A673 (cell line): ENCODE results near the gene CHAF1A. TPM values are rescaled to one million over a fixed set of nuclear protein-coding genes. Genes with fewer than 3 reads are reported as not detected.

Source experiments
- BruUV-seq: library from RNA; stranded (reverse); fragments of 400-500 nt; replicated peaks from 2 replicates; lab custom pipeline; 2021; lab: Mats Ljungman, UMichigan
- CTCF ChIA-PET: fragments of 300-600 bp; sonication (Branson Sonifier 250); formaldehyde crosslinking; loops from one replicate; lab custom pipeline; 2022; ENCODE audit warnings: antibody characterized with exemption; lab: Charles Lee
- POLR2A ChIA-PET: fragments of 300-600 bp; sonication (Branson Sonifier 250); formaldehyde crosslinking; loops from one replicate; lab custom pipeline; 2022; ENCODE audit warnings: antibody characterized with exemption; ENCODE audit not compliant: low non-redundant PET; lab: Charles Lee
- DNase-seq: peaks from one replicate; pipeline ENCODE4 v3.0.0-alpha.2; 2015; ENCODE audit warnings: low spot score
- H3K27ac ChIP-seq: fragments of 200-600 bp; sonication (generic); 2 replicates; pipeline ENCODE4 v1.5.1; 2016; ENCODE audit warnings: mixed run types, low read depth, mild to moderate bottlenecking, mixed read lengths, antibody characterized with exemption, low read length; ENCODE audit not compliant: poor library complexity, severe bottlenecking
- H3K27me3 ChIP-seq: fragments of 200-600 bp; sonication (generic); replicated peaks from 2 replicates; pipeline ENCODE4 v1.6.1; 2017; ENCODE audit warnings: mixed run types, low read depth, mild to moderate bottlenecking, mixed read lengths, antibody characterized with exemption, low read length; ENCODE audit not compliant: insufficient read depth, poor library complexity
- H3K36me3 ChIP-seq: fragments of 200-600 bp; sonication (generic); 2 replicates; pipeline ENCODE4 v1.6.1; 2016; ENCODE audit warnings: mixed run types, mild to moderate bottlenecking, mixed read lengths, antibody characterized with exemption, low read length; ENCODE audit not compliant: insufficient read depth, poor library complexity, severe bottlenecking
- H3K4me1 ChIP-seq: fragments of 200-600 bp; sonication (generic); 2 replicates; pipeline ENCODE4 v1.6.1; 2017; ENCODE audit warnings: mixed run types, mild to moderate bottlenecking, mixed read lengths, antibody characterized with exemption, low read length; ENCODE audit not compliant: insufficient read depth, poor library complexity, severe bottlenecking
- H3K4me3 ChIP-seq: fragments of 200-600 bp; sonication (generic); 2 replicates; pipeline ENCODE4 v1.5.1; 2016; ENCODE audit warnings: low read depth, mixed run types, mild to moderate bottlenecking, mixed read lengths, low read length; ENCODE audit not compliant: poor library complexity, severe bottlenecking
- H3K9me3 ChIP-seq: fragments of 200-600 bp; sonication (generic); 2 replicates; pipeline ENCODE4 v1.6.1; 2016; ENCODE audit warnings: mixed run types, low read depth, mild to moderate bottlenecking, mixed read lengths, antibody characterized with exemption, low read length; ENCODE audit not compliant: poor library complexity, severe bottlenecking
- intact Hi-C: fragments of 100-400 bp; cut with micrococcal nuclease; formaldehyde crosslinking; loops from one replicate; pipeline ENCODE4 v1.10.0; 2022; ENCODE audit not compliant: unreplicated experiment
- microRNA-seq: library from miRNA; unstranded; fragments of <30 nt; microRNA quantifications from one replicate; pipeline ENCODE4 v1.2.0, GENCODE V29; 2021
- total RNA-seq: library from RNA; stranded (reverse); gene quantifications from 2 replicates; pipeline ENCODE4 v1.2.3, GENCODE V29; 2021
- TF ChIP-seq, protein P1 (sequence below): fragments of 300-800, 200-600 bp; sonication (generic); conservative IDR thresholded peaks from 2 replicates; pipeline ENCODE4 v1.5.1; 2017; ENCODE audit warnings: low read depth, mild to moderate bottlenecking, antibody characterized with exemption, low read length, moderate library complexity, mixed read lengths

Gene CHAF1A
- total RNA-seq, 1 experiment from 2014 or later = 115 TPM

DNA sequence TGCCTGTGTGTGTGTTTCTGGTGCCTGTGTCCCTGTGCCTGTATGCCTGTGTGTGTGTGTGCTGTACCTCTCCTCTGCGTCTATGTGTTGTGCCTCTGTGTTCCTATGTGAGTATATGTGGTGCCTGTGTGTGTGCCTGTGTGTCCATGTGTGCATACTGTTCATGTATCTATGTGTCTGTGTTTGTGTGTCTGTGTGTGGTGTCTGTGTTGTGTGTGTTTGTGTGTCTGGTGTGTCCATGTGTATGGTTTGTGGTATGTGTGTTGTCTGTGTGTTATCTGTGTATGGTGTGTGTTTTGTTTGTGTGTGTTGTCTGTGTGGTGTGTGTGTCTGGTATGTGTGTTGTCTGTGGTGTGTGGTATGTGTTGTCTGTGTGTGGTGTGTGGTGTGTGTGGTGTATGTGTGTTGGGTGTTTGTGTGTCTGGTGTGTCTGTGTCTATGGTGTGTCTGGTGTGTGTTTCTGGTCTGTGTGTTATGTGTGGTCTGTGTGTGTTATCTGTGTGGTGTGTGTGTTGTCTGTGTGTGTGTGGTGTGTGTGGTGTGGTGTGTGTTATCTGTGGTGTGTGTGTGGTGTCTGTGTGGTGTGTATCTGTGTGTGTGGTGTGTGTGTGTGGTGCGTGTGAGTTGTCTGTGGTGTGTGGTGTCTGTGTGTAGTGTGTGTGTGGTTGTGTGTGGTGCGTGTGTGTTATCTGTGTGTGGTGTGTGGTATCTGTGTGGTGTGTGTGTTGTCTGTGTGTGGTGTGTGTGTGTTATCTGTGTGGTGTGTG lies 90.1 kb downstream of the CHAF1A start:
- Histone ChIP-seq H3K36me3 (peaks cover 33% of the 10 kb centered on the region), H3K27me3 (no peaks in the 10 kb centered on the region), H3K27ac (no peak overlapping the region), H3K4me1 (no peaks in the 10 kb centered on the region), H3K4me3 (no peak overlapping the region), H3K9me3 (no peaks in the 10 kb centered on the region)
- no TSS peak for BruUV-seq
- DNase-seq = no peak
- ChIA-PET POLR2A (no interaction called here), CTCF (no interaction called here)
- TF ChIP-seq, protein P1, sequence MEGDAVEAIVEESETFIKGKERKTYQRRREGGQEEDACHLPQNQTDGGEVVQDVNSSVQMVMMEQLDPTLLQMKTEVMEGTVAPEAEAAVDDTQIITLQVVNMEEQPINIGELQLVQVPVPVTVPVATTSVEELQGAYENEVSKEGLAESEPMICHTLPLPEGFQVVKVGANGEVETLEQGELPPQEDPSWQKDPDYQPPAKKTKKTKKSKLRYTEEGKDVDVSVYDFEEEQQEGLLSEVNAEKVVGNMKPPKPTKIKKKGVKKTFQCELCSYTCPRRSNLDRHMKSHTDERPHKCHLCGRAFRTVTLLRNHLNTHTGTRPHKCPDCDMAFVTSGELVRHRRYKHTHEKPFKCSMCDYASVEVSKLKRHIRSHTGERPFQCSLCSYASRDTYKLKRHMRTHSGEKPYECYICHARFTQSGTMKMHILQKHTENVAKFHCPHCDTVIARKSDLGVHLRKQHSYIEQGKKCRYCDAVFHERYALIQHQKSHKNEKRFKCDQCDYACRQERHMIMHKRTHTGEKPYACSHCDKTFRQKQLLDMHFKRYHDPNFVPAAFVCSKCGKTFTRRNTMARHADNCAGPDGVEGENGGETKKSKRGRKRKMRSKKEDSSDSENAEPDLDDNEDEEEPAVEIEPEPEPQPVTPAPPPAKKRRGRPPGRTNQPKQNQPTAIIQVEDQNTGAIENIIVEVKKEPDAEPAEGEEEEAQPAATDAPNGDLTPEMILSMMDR = no peak
- intact Hi-C loops = no loop called here

Small RNA genes within 50 kb of the gene (microRNA-seq; reads per million reads assigned to microRNA genes)
- gene MIR4746 = 86.3 reads per million, percentile 62 among the genes with 10 or more reads in this experiment

Other genes with a start within 250 kb of the CHAF1A start
- not detected in 2 replicates for gene CREB3L3, start 249.0 kb upstream of the CHAF1A start, total RNA-seq
- 36.3 and 39.3 TPM in 2 replicates for gene SIRT6, start 220.1 kb upstream of the CHAF1A start, total RNA-seq
- 10.9 and 12.2 TPM in 2 replicates for gene ANKRD24, start 220.0 kb upstream of the CHAF1A start, total RNA-seq
- gene EBI3, start 173.1 kb upstream of the CHAF1A start, total RNA-seq = 1.5 and 2.0 TPM in 2 replicates
- gene YJU2, start 155.6 kb upstream of the CHAF1A start, total RNA-seq = 33.3 and 34.7 TPM in 2 replicates
- not detected in 2 replicates for gene SHD, start 123.4 kb upstream of the CHAF1A start, total RNA-seq
- gene TMIGD2, start 100.3 kb upstream of the CHAF1A start, total RNA-seq = not detected in 2 replicates
- gene FSD1, start 98.0 kb upstream of the CHAF1A start, total RNA-seq = 10.4 and 14.4 TPM in 2 replicates
- gene STAP2, start 63.8 kb upstream of the CHAF1A start, total RNA-seq = 2.0 and 3.0 TPM in 2 replicates
- gene MPND, start 59.1 kb upstream of the CHAF1A start, total RNA-seq = 22.6 and 26.3 TPM in 2 replicates
- 100 and 108 TPM in 2 replicates for gene SH3GL1, start 2.1 kb upstream of the CHAF1A start, total RNA-seq
- gene UBXN6, start 55.2 kb downstream of the CHAF1A start, total RNA-seq = 49.1 and 56.1 TPM in 2 replicates
- gene HDGFL2, start 69.7 kb downstream of the CHAF1A start, total RNA-seq = 89.6 and 94.8 TPM in 2 replicates
- gene PLIN4, start 115.8 kb downstream of the CHAF1A start, total RNA-seq = 1.0 and 1.3 TPM in 2 replicates
- gene PLIN5, start 132.6 kb downstream of the CHAF1A start, total RNA-seq = 3.0 and 6.8 TPM in 2 replicates
- gene LRG1, start 137.4 kb downstream of the CHAF1A start, total RNA-seq = 0.20 TPM in 1 of 2 replicates, not detected in the other
- gene SEMA6B, start 157.0 kb downstream of the CHAF1A start, total RNA-seq = 9.2 and 12.2 TPM in 2 replicates
- gene TNFAIP8L1, start 236.9 kb downstream of the CHAF1A start, total RNA-seq = 24.7 and 25.4 TPM in 2 replicates